Spleen (tissue), 11 donors: ENCODE results near the gene AMBRA1. TPM values are rescaled to one million over a fixed set of nuclear protein-coding genes. Genes with fewer than 3 reads are reported as not detected.

Experiments used
- DNase-seq: peaks from one replicate; pipeline ENCODE4 v3.0.0-alpha.2; 2020
- H3K27ac ChIP-seq, 8 donors: fragments of 200-600 bp; sonication (generic) in 7 of 8; 1 replicate in 4 of 8; 2 replicates in 4 of 8; pipeline versions ENCODE4 v1.5.0 to v1.8.0; 2016 to 2021; ENCODE audit warnings: inconsistent platforms in 4 of 8, mild to moderate bottlenecking in 4 of 8, moderate library complexity in 1 of 8
- H3K27me3 ChIP-seq, 7 donors: fragments of 200-600 bp; sonication (generic) in 6 of 7; replicated peaks in 1 of 7; 1 replicate in 4 of 7; 2 replicates in 3 of 7; pipeline versions ENCODE4 v1.5.0 to v1.8.0; 2016 to 2021; ENCODE audit warnings: inconsistent platforms in 3 of 7, mild to moderate bottlenecking in 1 of 7
- H3K36me3 ChIP-seq, 6 donors: fragments of 200-600 bp; sonication (generic) in 5 of 6; 1 replicate in 4 of 6; 2 replicates in 2 of 6; pipeline versions ENCODE4 v1.5.0 to v1.8.0; 2016 to 2021; ENCODE audit warnings: inconsistent platforms in 2 of 6
- H3K4me1 ChIP-seq, 6 donors: fragments of 200-600 bp; sonication (generic) in 5 of 6; 1 replicate in 3 of 6; 2 replicates in 3 of 6; pipeline versions ENCODE4 v1.5.0 to v1.8.0; 2016 to 2021; ENCODE audit warnings: inconsistent platforms in 3 of 6
- H3K4me3 ChIP-seq, 8 donors: fragments of 200-600 bp; sonication (generic) in 7 of 8; 1 replicate in 4 of 8; 2 replicates in 4 of 8; pipeline versions ENCODE4 v1.5.0 to v1.8.0; 2016 to 2021; ENCODE audit warnings: inconsistent platforms in 4 of 8, mild to moderate bottlenecking in 4 of 8, moderate library complexity in 2 of 8
- H3K9me3 ChIP-seq, 8 donors: fragments of 200-600 bp; sonication (generic) in 7 of 8; 1 replicate in 4 of 8; 2 replicates in 4 of 8; pipeline versions ENCODE4 v1.5.0 to v1.8.0; 2016 to 2021; ENCODE audit warnings: inconsistent platforms in 4 of 8
- POLR2A ChIP-seq, 3 donors: fragments of 450-650 bp; IDR thresholded peaks; one replicate each; pipeline ENCODE4 v1.5.1; 2017; ENCODE audit warnings: antibody characterized with exemption in 3 of 3, mild to moderate bottlenecking in 1 of 3
- POLR2AphosphoS5 ChIP-seq, 3 donors: sonication (generic); formaldehyde crosslinking; IDR thresholded peaks; one replicate each; pipeline ENCODE4 v1.5.1; 2017; ENCODE audit warnings: antibody characterized with exemption in 3 of 3
- WGBS, 5 donors: extraction: QIAGEN DNeasy Blood & Tissue Kit in 3 of 5; methylation state at CpG; one replicate each; pipeline versions ENCODE4 v1.1.5 to v1.1.7; 2013 to 2018; 5-methylcytosine and 5-hydroxymethylcytosine counted together
- intact Hi-C: fragments of 100-400 bp; cut with DNase I; formaldehyde crosslinking; loops from one replicate; pipeline ENCODE4 v1.15.0; 2023; ENCODE audit warnings: low total_unique reads
- polyA plus RNA-seq, 3 donors: library from polyadenylated mRNA; stranded (reverse); fragments of 200-250 nt; gene quantifications; one replicate each; pipeline ENCODE4 v1.2.1, GENCODE V29; 2013
- total RNA-seq, 7 donors: library from RNA; depleted of rRNA in 3 of 7; stranded (reverse); fragments of >200 nt in 3 of 7; fragmentation: NEBNext Ultra II Directional in 4 of 7; extraction: Animal tissue kit (Norgen Biotek cat#: 25700) in 4 of 7; gene quantifications; one replicate each; pipeline versions ENCODE4 v1.1.0 to v1.2.1, GENCODE V29; 2016 to 2021
- TF ChIP-seq, protein P1 (sequence below), 11 experiments: fragments of 200-600 bp in 7 of 11; fragments of 450-650 bp in 4 of 11; sonication (generic) in 4 of 11; IDR thresholded peaks in 8 of 11; conservative IDR thresholded peaks in 3 of 11; 1 replicate in 7 of 11; 2 replicates in 4 of 11; pipeline versions ENCODE4 v1.4.0 to v1.8.0; 2016 to 2021; ENCODE audit warnings: antibody characterized with exemption in 11 of 11, inconsistent platforms in 4 of 11, mild to moderate bottlenecking in 1 of 11
- donor health status: healthy with polysubstance abuse.
- donor health status: DM: no; HTN: no; CAD: no; lungs with moderate emphysema.
- donor health status: DM: no; HTN: no; CAD: no.
- donor health status: Bipolar disorder and iron deficiency.
- donor health status: healthy.
- donor health status: DM: no; HTN: no; CAD: no.
- donor health status: DM: yes; HTN: yes; CAD: no.

The AMBRA1 gene
- total and polyA plus RNA-seq, 10 donors: 3.6 to 54.6 (median 37.7) TPM

DNA sequence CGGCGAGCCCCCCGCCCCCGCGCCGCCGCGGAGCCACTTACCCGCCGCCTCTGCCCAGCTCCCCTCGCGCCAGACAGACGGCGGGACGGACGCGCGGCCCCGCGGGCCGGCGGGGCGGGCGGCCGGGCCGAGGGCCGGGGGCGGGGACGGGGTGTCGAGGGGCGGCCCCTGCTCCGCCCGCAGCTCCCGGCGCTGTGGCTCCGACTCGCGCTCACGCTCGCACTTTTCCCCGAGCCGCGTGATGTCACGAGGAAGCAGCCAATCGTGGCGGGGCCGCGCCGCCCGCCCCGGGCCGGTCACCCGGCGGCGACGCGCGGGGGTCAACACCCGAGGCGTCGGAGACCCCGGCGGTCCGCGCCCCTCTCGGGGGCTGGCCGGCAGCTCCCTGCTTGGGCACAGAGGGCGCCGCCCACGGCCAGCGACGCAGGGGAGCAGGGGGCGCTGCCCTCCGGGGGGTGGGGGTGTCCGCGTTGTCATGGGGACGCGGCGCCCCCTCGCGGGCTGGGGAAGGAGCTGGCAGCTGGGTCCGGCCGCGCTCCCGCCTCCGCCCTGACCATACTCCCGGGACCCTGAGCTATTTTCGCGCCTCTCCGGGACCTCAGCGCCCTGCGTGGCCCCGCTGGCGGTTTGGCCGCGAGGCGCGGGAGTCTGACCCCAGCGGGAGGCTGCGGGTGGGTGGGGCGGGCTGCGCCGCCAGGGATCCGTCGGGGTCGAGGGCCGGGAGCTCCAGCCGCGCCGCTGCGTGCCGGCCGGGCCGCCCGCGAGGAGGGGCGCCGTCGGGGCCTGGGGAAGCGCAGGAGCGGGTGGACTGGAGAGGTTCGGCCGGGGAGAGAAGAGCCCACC is 202.0 kb downstream of the AMBRA1 start, which contains the start of gene CHRM4:
TSS of gene CHRM4 (minus strand) at position 199 of the 843 bp plus-strand sequence. CDS start 5,219 bp downstream, outside the sequence.
- TF ChIP-seq, protein P1, sequence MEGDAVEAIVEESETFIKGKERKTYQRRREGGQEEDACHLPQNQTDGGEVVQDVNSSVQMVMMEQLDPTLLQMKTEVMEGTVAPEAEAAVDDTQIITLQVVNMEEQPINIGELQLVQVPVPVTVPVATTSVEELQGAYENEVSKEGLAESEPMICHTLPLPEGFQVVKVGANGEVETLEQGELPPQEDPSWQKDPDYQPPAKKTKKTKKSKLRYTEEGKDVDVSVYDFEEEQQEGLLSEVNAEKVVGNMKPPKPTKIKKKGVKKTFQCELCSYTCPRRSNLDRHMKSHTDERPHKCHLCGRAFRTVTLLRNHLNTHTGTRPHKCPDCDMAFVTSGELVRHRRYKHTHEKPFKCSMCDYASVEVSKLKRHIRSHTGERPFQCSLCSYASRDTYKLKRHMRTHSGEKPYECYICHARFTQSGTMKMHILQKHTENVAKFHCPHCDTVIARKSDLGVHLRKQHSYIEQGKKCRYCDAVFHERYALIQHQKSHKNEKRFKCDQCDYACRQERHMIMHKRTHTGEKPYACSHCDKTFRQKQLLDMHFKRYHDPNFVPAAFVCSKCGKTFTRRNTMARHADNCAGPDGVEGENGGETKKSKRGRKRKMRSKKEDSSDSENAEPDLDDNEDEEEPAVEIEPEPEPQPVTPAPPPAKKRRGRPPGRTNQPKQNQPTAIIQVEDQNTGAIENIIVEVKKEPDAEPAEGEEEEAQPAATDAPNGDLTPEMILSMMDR (IDR thresholded peaks at IDR 0.05 in 8 of 11, conservative IDR thresholded peaks at IDR 0.05 in 3 of 11): peak in 4 of 11 experiments; percentile 10 to 49 (median 32)
- peak in 2 of 3 donors; percentile 47 to 53 for TF ChIP-seq POLR2AphosphoS5 (IDR thresholded peaks at IDR 0.05)
- TF ChIP-seq POLR2A (IDR thresholded peaks at IDR 0.05): no peak
- Histone ChIP-seq H3K27me3 (peaks cover 11 to 70% (median 58%) of the 10 kb centered on the region in 7 donors), H3K27ac (peak within 1 kb of the TSS in 6 of 8 donors; percentile 43 to 74 (median 61)), H3K36me3 (peaks cover 0 to 16% (median 5%) of the 10 kb centered on the region in 6 donors), H3K4me1 (peaks cover 25 to 67% (median 51%) of the 10 kb centered on the region in 6 donors), H3K9me3 (no peaks in the 10 kb centered on the region), H3K4me3 (peak within 1 kb of the TSS; percentile 8 to 67 (median 46))
- WGBS, 5 donors: 0 to 10% (median 1%) methylated on average over 2 to 123 of the region's 123 CpGs
- intact Hi-C loops: no loop called here
- DNase-seq: peak; percentile 75

DNA sequence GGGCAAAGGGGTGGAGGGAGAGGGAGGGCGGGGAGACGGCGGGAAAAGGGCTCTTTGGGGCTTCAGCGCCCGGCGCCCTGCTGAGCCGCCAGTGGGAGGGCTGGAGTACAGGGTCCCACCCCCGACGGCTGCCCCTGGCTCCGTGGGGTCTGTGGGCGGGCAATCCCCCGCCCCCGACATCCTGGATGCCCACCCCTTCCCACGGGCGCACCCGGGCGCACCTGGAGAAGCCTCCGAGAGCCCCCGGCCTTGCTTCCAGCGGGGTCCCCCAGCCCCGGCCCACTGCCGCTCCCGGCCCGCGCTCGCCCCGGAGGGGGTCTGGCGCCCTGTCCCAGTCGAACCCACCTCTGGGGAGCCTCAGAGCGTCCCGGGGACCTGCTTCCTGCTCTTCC is 202.6 kb downstream of the AMBRA1 start:
- no peak for DNase-seq
- Histone ChIP-seq H3K4me1 (peaks cover 25 to 67% (median 51%) of the 10 kb centered on the region in 6 donors), H3K27me3 (peaks cover 11 to 76% (median 60%) of the 10 kb centered on the region in 7 donors), H3K9me3 (no peaks in the 10 kb centered on the region), H3K27ac (peak overlapping the region in 5 of 8 donors; percentile 49 to 74 (median 60)), H3K36me3 (peaks cover 0 to 9% (median 2%) of the 10 kb centered on the region in 6 donors), H3K4me3 (peak overlapping the region in 7 of 8 donors; percentile 17 to 67 (median 45))
- intact Hi-C loops: no loop called here
- 0 to 4% (median 2%) methylated on average over 10 to 31 of the region's 31 CpGs for WGBS, 5 donors
- TF ChIP-seq POLR2A (IDR thresholded peaks at IDR 0.05) (no peak), POLR2AphosphoS5 (IDR thresholded peaks at IDR 0.05) (no peak)
- TF ChIP-seq, protein P1 (IDR thresholded peaks at IDR 0.05 in 8 of 11, conservative IDR thresholded peaks at IDR 0.05 in 3 of 11): no peak

DNA sequence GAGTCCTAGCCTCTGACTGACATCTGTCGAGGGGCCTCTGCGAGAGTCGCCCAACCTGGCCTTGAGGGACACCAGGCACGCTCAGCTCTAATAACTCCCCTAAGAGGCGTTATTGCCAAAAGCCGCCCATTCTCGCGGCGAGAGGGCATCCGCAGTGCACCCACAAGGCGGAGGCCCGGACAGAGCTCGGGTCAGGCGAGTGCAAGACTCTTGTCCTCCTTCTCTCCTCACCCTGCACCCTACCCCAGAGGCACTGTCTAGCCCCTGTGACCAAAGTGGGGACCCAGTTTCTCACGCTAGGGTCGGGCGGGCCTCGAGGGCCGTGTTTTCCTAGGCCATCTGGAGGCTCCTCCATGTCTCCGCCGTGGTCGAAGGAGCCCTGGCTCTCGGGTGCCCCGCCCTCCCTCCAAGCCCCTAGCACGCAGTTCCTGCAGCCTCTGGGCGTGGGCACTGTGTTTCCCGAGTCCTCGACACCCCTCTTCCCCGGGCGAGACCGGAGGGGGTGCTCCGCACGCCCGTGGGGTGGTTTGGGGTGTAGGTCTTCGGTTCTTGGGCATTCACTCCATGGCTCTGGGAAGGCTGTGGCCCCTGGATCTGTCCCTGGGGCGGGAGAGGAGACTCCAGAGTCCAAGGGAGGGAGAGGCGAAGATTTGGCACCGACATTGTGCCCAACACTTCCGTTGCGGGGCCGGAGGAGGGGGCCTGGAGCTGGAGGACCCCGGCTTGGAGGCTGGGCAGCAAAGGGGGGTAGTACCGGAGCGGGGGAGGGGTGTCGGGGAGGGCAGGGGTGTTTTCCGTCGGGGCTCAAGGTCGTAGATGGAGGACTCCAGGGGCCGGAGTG is 203.3 kb downstream of the AMBRA1 start:
- WGBS, 5 donors: 5 to 9% (median 6%) methylated on average over 26 to 49 of the region's 49 CpGs
- Histone ChIP-seq H3K4me1 (peaks cover 25 to 68% (median 51%) of the 10 kb centered on the region in 6 donors), H3K27me3 (peaks cover 11 to 82% (median 61%) of the 10 kb centered on the region in 7 donors), H3K36me3 (peaks cover 0 to 8% (median 0%) of the 10 kb centered on the region in 6 donors), H3K9me3 (no peaks in the 10 kb centered on the region), H3K27ac (peak overlapping the region in 4 of 8 donors; percentile 49 to 74 (median 66)), H3K4me3 (peak overlapping the region in 7 of 8 donors; percentile 33 to 67 (median 48))
- no peak for TF ChIP-seq POLR2AphosphoS5 (IDR thresholded peaks at IDR 0.05)
- TF ChIP-seq, protein P1 (IDR thresholded peaks at IDR 0.05 in 8 of 11, conservative IDR thresholded peaks at IDR 0.05 in 3 of 11): no peak
- intact Hi-C loops: no loop called here
- peak; percentile 70 for DNase-seq
